Heart left ventricle (tissue), 16 donors: ENCODE data around the gene MRPS33. TPM values are rescaled to one million over a fixed set of nuclear protein-coding genes. Genes with fewer than 3 reads are reported as not detected.
A peak's percentile ranks its signal among the peaks of the same experiment; 100 is the strongest.

Experiments
- ATAC-seq, 4 donors: fragments of 200-7000 bp; cut with Tn5 transposase; one replicate each; pipeline ENCODE4 v1.9.1; 2020 to 2022; ENCODE audit warnings: moderate library complexity in 4 of 4, mild to moderate bottlenecking in 3 of 4, moderate number of reproducible peaks in 1 of 4
- DNase-seq, 5 donors: peaks; one replicate each; pipeline ENCODE4 v3.0.0-alpha.2; 2020
- H3K27ac ChIP-seq, 12 donors: fragments of 200-600 bp; sonication (generic) in 4 of 12; one replicate each; pipeline versions ENCODE4 v1.5.0 to v1.8.0; 2016 to 2022; ENCODE audit warnings: mild to moderate bottlenecking in 2 of 12
- H3K27me3 ChIP-seq, 9 donors: fragments of 200-600 bp; sonication (generic) in 2 of 9; one replicate each; pipeline versions ENCODE4 v1.5.1 to v1.8.0; 2016 to 2022; ENCODE audit warnings: mild to moderate bottlenecking in 3 of 9
- H3K36me3 ChIP-seq, 9 donors: fragments of 200-600 bp; sonication (generic) in 2 of 9; one replicate each; pipeline versions ENCODE4 v1.5.0 to v1.8.0; 2018 to 2022; ENCODE audit warnings: mild to moderate bottlenecking in 2 of 9
- H3K4me1 ChIP-seq, 12 donors: fragments of 200-600 bp; sonication (generic) in 4 of 12; one replicate each; pipeline versions ENCODE4 v1.5.0 to v1.8.0; 2016 to 2022; ENCODE audit warnings: mild to moderate bottlenecking in 3 of 12
- H3K4me3 ChIP-seq, 12 donors: fragments of 200-600 bp; sonication (generic) in 4 of 12; one replicate each; pipeline versions ENCODE4 v1.5.0 to v1.8.0; 2017 to 2022; ENCODE audit warnings: mild to moderate bottlenecking in 9 of 12, moderate library complexity in 4 of 12
- H3K9me3 ChIP-seq, 12 donors: fragments of 200-600 bp; sonication (generic) in 4 of 12; one replicate each; pipeline versions ENCODE4 v1.5.0 to v1.8.0; 2016 to 2022; ENCODE audit warnings: mild to moderate bottlenecking in 1 of 12
- POLR2A ChIP-seq, 2 donors: fragments of 450-650 bp; IDR thresholded peaks; one replicate each; pipeline ENCODE4 v1.6.1; 2017; ENCODE audit warnings: antibody characterized with exemption in 2 of 2, mild to moderate bottlenecking in 2 of 2, moderate library complexity in 2 of 2
- WGBS, 4 donors: extraction: QIAGEN DNeasy Blood & Tissue Kit in 2 of 4; methylation state at CpG; one replicate each; pipeline versions ENCODE4 v1.1.5 to v1.1.7; 2013 to 2018; 5-methylcytosine and 5-hydroxymethylcytosine counted together
- intact Hi-C, 10 donors: fragments of 100-400 bp; cut with DNase I; formaldehyde crosslinking; loops; one replicate each; pipeline versions ENCODE4 v1.11.1 to v1.14.2; 2022
- long read RNA-seq, 3 donors: library from polyadenylated mRNA; unstranded; transcript quantifications; one replicate each; pipeline ENCODE4 v2.0.0, GENCODE V29; 2020 to 2021
- polyA plus RNA-seq, 2 donors: library from polyadenylated mRNA; stranded (reverse); fragments of 200-250 nt; gene quantifications; one replicate each; pipeline ENCODE4 v1.2.3, GENCODE V29; 2013
- total RNA-seq, 9 donors: library from RNA; depleted of rRNA in 2 of 9; stranded (reverse); fragments of >200 nt in 2 of 9; fragmentation: NEBNext Ultra II Directional in 3 of 9; extraction: Animal tissue kit (Norgen Biotek cat#: 25700) in 3 of 9; gene quantifications; one replicate each; pipeline versions ENCODE4 v1.1.0 to v1.2.4, GENCODE V29; 2016 to 2023
- TF ChIP-seq, protein P1 (sequence below), 12 donors: fragments of 200-600 bp; sonication (generic) in 4 of 12; IDR thresholded peaks; one replicate each; pipeline versions ENCODE4 v1.5.0 to v1.8.0; 2018 to 2022; ENCODE audit warnings: antibody characterized with exemption in 12 of 12, mild to moderate bottlenecking in 5 of 12
- donor health status: ischemic (EF 13 %, LVEDD 7.1; RV severe dilation, severe dysfunction).
- donor health status: healthy with polysubstance abuse.
- donor health status: DM: no; HTN: yes; CAD: no.
- donor health status: DM: no; HTN: no; CAD: no.
- donor health status: ischemic (EF 25% LVEDD 6.9; RV normal size, moderate dysfunction).
- donor health status: ischemic (EF 25% LVEDD 5.7; RV mildly dilated, moderate dysfunction).
- donor health status: healthy.
- donor health status: DM: yes; HTN: yes; CAD: no.
- donor health status: ischemic (EF 35%, LVEDD 5.7; RV mildly dilated, moderate dysfunction).
- donor health status: nonischemic (EF 11% LVEDD 7.7; RV severe dilation, severe dysfunction).
- donor health status: DM: yes; HTN: yes; CAD: no.
- donor health status: PGD.
- donor health status: ischemic (EF 29% LVEDD 5.4; RV normal size, mild dysfunction).
- donor health status: nonischemic (EF 23%, LVEDD 6.1; RV moderate dilation, normal function).

The MRPS33 gene
- total RNA-seq: 100 to 1,000 TPM in 6 of 9 donors, 10 to 100 TPM in 3; 43.7 to 137 (median 105) TPM
- 100 to 1,000 TPM in 1 of 2 donors, 10 to 100 TPM in 1; 71.8 to 146 TPM for polyA plus RNA-seq
- long read RNA-seq, donor 1, full-length matches to known transcripts: 62 of 69 reads
- long read RNA-seq, donor 1, partial matches to known transcripts: 5 of 69 reads
- long read RNA-seq, donor 1, other reads (novel, unspliced or antisense): 2 of 69 reads
- long read RNA-seq, donor 2, full-length matches to known transcripts: 19 of 21 reads
- long read RNA-seq, donor 2, partial matches to known transcripts: 0 of 21 reads
- long read RNA-seq, donor 2, other reads (novel, unspliced or antisense): 2 of 21 reads
- long read RNA-seq, donor 3, full-length matches to known transcripts: 42 of 46 reads
- long read RNA-seq, donor 3, partial matches to known transcripts: 3 of 46 reads
- long read RNA-seq, donor 3, other reads (novel, unspliced or antisense): 1 of 46 reads

DNA sequence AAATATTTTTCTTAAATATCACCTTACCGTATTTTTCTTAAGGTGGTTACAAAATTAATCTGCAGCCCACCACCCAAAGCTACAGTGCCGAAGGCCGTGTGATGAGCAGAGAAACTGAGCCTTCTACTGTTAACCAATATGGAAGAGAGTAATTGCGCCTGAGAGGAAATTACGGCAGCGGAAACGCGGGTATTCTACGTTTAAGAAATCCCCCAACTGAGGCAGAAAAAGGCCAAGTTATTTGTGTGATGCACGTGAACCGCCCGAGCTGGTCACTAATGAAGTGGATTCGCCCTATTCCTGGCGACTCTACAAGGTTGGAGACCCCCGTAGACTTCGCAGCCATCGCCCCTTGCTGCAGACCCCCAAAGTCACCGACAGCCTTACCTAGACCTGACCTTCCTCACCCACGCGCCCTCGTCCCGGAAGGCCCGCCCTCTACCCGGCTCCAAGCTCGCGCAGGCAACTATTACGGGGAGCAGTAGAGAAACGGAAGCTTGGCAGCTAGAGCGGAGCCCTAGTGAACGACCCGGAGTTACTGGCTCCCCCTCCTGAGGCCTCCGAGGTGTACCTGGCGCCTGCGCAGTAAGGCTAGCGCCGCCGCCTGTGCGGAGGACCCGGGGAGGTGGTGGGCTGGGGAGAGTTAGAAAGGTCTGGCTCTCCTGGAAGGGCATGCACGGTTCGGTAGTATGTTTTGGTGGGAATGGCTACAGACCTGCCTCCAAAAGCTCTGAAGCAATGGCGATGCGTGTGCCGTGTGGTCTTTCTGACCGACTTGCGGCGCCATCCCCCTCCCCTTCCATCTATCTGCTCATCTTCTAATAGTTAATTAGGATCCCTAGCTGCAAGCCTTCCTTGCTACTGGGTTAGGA is at the start of gene MRPS33:
Gene MRPS33, minus strand, starts transcription at position 429 of the 872 bp plus-strand sequence. CDS start 4,319 bp downstream, outside the sequence.
- TF ChIP-seq, protein P1, sequence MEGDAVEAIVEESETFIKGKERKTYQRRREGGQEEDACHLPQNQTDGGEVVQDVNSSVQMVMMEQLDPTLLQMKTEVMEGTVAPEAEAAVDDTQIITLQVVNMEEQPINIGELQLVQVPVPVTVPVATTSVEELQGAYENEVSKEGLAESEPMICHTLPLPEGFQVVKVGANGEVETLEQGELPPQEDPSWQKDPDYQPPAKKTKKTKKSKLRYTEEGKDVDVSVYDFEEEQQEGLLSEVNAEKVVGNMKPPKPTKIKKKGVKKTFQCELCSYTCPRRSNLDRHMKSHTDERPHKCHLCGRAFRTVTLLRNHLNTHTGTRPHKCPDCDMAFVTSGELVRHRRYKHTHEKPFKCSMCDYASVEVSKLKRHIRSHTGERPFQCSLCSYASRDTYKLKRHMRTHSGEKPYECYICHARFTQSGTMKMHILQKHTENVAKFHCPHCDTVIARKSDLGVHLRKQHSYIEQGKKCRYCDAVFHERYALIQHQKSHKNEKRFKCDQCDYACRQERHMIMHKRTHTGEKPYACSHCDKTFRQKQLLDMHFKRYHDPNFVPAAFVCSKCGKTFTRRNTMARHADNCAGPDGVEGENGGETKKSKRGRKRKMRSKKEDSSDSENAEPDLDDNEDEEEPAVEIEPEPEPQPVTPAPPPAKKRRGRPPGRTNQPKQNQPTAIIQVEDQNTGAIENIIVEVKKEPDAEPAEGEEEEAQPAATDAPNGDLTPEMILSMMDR (IDR thresholded peaks at IDR 0.05): peak in 10 of 12 donors; percentile 13 to 80 (median 52)
- peak in 1 of 2 donors; percentile 64 for TF ChIP-seq POLR2A (IDR thresholded peaks at IDR 0.05)
- DNase-seq (peak; percentile 95 to 98 (median 97)), ATAC-seq (peak; percentile 99 to 100 (median 100))
- Histone ChIP-seq H3K4me1 (peaks cover 0 to 19% (median 12%) of the 10 kb centered on the region in 12 donors), H3K4me3 (peak within 1 kb of the TSS; percentile 47 to 87 (median 66)), H3K36me3 (peaks cover 0 to 9% (median 6%) of the 10 kb centered on the region in 9 donors), H3K27ac (peak within 1 kb of the TSS; percentile 21 to 96 (median 90)), H3K27me3 (peaks cover 0 to 5% (median 0%) of the 10 kb centered on the region in 9 donors), H3K9me3 (peaks cover 0 to 4% (median 0%) of the 10 kb centered on the region in 12 donors)
- WGBS, 4 donors: 0 to 1% (median 1%) methylated on average over 35 to 47 of the region's 47 CpGs
- intact Hi-C loops: loop anchor here in 8 of 10 donors (2.0 to 10.0 kb wide), 13 partner anchors 90 to 640 kb away; partner anchors contain the start of genes ADCK2 (in 5 of the 8), BRAF (in 5 of the 8) and NDUFB2 (in 1 of the 8)

DNA sequence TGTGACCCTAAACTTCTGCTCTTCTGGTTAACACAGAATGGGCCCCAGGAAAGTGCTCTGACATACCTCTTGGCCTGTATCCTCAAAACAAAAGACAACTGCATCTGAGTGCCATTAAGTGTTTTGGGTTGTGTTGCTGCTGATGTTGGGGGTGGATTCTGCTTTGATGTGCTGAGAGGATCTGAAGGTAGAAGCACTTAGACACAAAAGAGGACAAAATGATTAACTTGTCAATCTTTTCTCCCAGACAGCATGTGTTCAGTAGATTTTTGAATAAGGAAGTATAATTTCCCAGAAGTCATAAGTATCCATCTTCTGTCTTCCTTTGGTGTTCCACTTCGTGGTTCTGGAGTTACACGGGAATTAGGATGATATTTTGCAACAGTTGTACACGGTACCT is 43.0 kb upstream of the MRPS33 start:
- Histone ChIP-seq H3K4me3 (no peak overlapping the region), H3K27ac (no peak overlapping the region), H3K4me1 (no peaks in the 10 kb centered on the region), H3K27me3 (no peaks in the 10 kb centered on the region), H3K36me3 (no peaks in the 10 kb centered on the region), H3K9me3 (peaks cover 0 to 9% (median 0%) of the 10 kb centered on the region in 12 donors)
- no peak for TF ChIP-seq POLR2A (IDR thresholded peaks at IDR 0.05)
- TF ChIP-seq, protein P1 (IDR thresholded peaks at IDR 0.05): no peak
- ATAC-seq: no peak
- intact Hi-C loops: no loop called here
- 81 to 92% (median 86%) methylated on average over 3 of the region's 3 CpGs for whole genome bisulfite sequencing, 4 donors
- DNase-seq: no peak

DNA sequence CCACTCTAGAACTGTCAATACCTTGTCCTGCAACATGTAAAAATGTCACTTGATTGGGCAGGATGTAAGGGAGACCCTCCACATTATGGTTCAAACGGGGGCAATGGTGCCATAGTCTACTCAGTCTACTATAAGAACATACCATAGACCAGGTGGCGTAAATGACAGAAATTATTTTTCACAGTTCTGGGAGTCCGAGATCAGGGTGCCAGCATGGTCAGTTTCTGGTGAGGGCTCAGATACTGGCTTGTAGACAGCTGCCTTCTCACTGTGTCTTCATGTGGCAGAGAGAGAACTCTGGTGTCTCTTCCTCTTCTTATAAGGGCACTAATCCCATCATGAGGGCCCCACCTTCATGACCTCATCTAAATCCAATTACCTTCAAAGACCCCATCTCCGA is 40.4 kb upstream of the MRPS33 start:
- Histone ChIP-seq H3K4me1 (no peaks in the 10 kb centered on the region), H3K27ac (no peak overlapping the region), H3K9me3 (peaks cover 0 to 9% (median 0%) of the 10 kb centered on the region in 12 donors), H3K36me3 (no peaks in the 10 kb centered on the region), H3K4me3 (no peak overlapping the region), H3K27me3 (no peaks in the 10 kb centered on the region)
- ATAC-seq (no peak), DNase-seq (no peak)
- no peak for TF ChIP-seq POLR2A (IDR thresholded peaks at IDR 0.05)
- TF ChIP-seq, protein P1 (IDR thresholded peaks at IDR 0.05): no peak
- intact Hi-C loops: no loop called here
- WGBS, 4 donors: 82 to 85% (median 83%) methylated on average over 4 of the region's 4 CpGs
